Inflammatory macrophage treated with lipopolysaccharide for 4 hours (primary cell): ENCODE results near the gene CD177.
"Not testable (repeated sequence)": the region's sequence is repeated elsewhere in the genome, so short reads cannot be mapped to it uniquely, and the experiment has no call there.

Experiments used
- DNase-seq: peaks from one replicate; pipeline ENCODE4 v3.0.0-alpha.2; 2020

The CD177 gene

GRCh38 chr19:43353606-43354304, at the start of gene CD177:
Gene CD177 (plus strand): TSS chr19:43353686. CDS start chr19:43353715, 29 bp downstream.
- DNase-seq: no peak

GRCh38 chr19:43305642-43306041, 47.8 kb upstream of the CD177 start:
- DNase-seq: no peak

GRCh38 chr19:43306097-43306496, 47.4 kb upstream of the CD177 start:
- DNase-seq: no peak

- DNase-seq: no peak
These were observed 45.2 kb upstream of the CD177 start for GRCh38 chr19:43308244-43308815.

GRCh38 chr19:43309466-43309865, 44.0 kb upstream of the CD177 start:
- no peak for DNase-seq

GRCh38 chr19:43310221-43310620, 43.3 kb upstream of the CD177 start:
- no peak for DNase-seq

GRCh38 chr19:43311256-43311655, 42.2 kb upstream of the CD177 start:
- no peak for DNase-seq

- no peak for DNase-seq
These were observed 41.8 kb upstream of the CD177 start for GRCh38 chr19:43311706-43312105.

- DNase-seq: no peak
These were observed 39.6 kb upstream of the CD177 start for GRCh38 chr19:43313711-43314495.

- DNase-seq: no peak
These were observed 37.6 kb upstream of the CD177 start for GRCh38 chr19:43315851-43316250.

GRCh38 chr19:43316591-43317319, 36.7 kb upstream of the CD177 start:
- DNase-seq: no peak

GRCh38 chr19:43318203-43318602, 35.3 kb upstream of the CD177 start:
- DNase-seq: no peak

- no peak for DNase-seq
These were observed 34.6 kb upstream of the CD177 start for GRCh38 chr19:43318796-43319314.

- DNase-seq: no peak
These were observed 32.9 kb upstream of the CD177 start for GRCh38 chr19:43320546-43320945.

- DNase-seq: not testable (repeated sequence)
These were observed 26.7 kb upstream of the CD177 start for GRCh38 chr19:43326761-43327160.

- DNase-seq: not testable (repeated sequence)
These were observed 24.9 kb upstream of the CD177 start for GRCh38 chr19:43328561-43328960.

GRCh38 chr19:43329049-43329448, 24.4 kb upstream of the CD177 start:
- not testable (repeated sequence) for DNase-seq

- DNase-seq: no peak
These were observed 23.5 kb upstream of the CD177 start for GRCh38 chr19:43329989-43330388.

GRCh38 chr19:43330726-43331434, 22.6 kb upstream of the CD177 start:
- no peak for DNase-seq

GRCh38 chr19:43331435-43332010, 22.0 kb upstream of the CD177 start:
- no peak for DNase-seq

GRCh38 chr19:43332058-43332922, 21.2 kb upstream of the CD177 start:
- no peak for DNase-seq
